ENCODE measurements around the gene KIRREL3. TPM values are rescaled to one million over a fixed set of nuclear protein-coding genes. Genes with fewer than 3 reads are reported as not detected.

The KIRREL3 gene
- total and polyA plus RNA-seq, 9 of the 15 experiments (the other 6 are each of a cell fraction or from before 2014, with no cell fraction given) = 0.04 to 0.10 TPM; not detected in 7

DNA sequence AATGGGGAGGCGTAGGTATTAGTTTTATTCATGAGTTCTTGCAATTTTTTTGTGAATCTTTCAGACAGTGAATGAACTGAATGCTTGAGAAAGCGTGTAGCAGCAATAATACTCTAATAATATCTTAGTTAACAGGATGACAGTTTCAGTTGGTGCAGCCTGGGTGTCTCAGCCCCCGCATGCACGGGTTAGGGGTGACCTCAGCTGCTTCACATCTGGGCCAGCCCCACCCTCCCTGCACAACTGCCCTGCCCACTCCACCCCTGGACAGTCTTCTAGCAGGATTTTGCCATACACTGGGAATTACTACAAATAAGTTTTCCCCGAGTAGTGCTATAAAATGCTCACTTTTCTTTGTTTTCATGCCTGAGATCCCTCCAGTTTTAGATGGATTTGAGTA, 561.9 kb downstream of the KIRREL3 start:
- TF ChIP-seq EGR1 (conservative IDR thresholded peaks at IDR 0.05) (peak; percentile 38), HDAC1 (IDR thresholded peaks at IDR 0.05) (no peak)
- no peaks in the 10 kb centered on the region for H3K9me1 ChIP-seq (ENCODE audit: control insufficient read depth, insufficient read depth, low read length)
- 2% methylated on average over 5 of the region's 5 CpGs for WGBS (ENCODE audit: insufficient coverage, low coverage, missing lambda C conversion rate)
- in situ Hi-C loops (cut with MboI) (no loop called here), intact Hi-C loops (cut with micrococcal nuclease) (no loop called here)
- no peak overlapping the region for H3K27ac ChIP-seq (ENCODE audit: extremely low read depth, low read depth, low read length)
- no peak overlapping the region for H3K4me3 ChIP-seq
- ChIA-PET CTCF (ENCODE audit: low intra/inter-chr PET ratio) (no interaction called here), POLR2A (no interaction called here)
- H3K9me3 ChIP-seq (replicated peaks; ENCODE audit: control insufficient read depth, insufficient read depth, low read depth, low read length) = no peaks in the 10 kb centered on the region
- BruUV-seq (replicated peaks) = no TSS peak
- no peaks in the 10 kb centered on the region for H3K36me3 ChIP-seq (ENCODE audit: control insufficient read depth, insufficient read depth, low read length)
- H4K20me1 ChIP-seq (replicated peaks; ENCODE audit: control insufficient read depth, insufficient read depth, low read length) = peaks cover 12% of the 10 kb centered on the region; the same call in 1 of the 2 replicates
- H3K79me2 ChIP-seq (ENCODE audit: control insufficient read depth, insufficient read depth, low read length) = no peaks in the 10 kb centered on the region
- DNase-seq (ENCODE audit: extremely low read depth in 1 of 4, low spot score in 3 of 4) (peak in 1 of 4 experiments; percentile 33), ATAC-seq (no peak), FAIRE-seq (no peak)
- no peak overlapping the region for H3K9ac ChIP-seq (ENCODE audit: insufficient read depth in 1 of 2, low read depth in 2 of 2, low read length in 2 of 2)
- no peak overlapping the region for H2AFZ ChIP-seq (ENCODE audit: low read depth, low read length)
- H3K27me3 ChIP-seq (ENCODE audit: control insufficient read depth in 2 of 2, insufficient read depth in 2 of 2, low read length in 2 of 2) = peaks cover 4 to 36% of the 10 kb centered on the region in 2 experiments; a peak in 4 of 5 replicates
- H3K4me1 ChIP-seq (replicated peaks in 1 of 2; ENCODE audit: control insufficient read depth in 2 of 2, insufficient read depth in 2 of 2, low read length in 2 of 2) = peaks cover 0 to 17% of the 10 kb centered on the region in 2 experiments; a peak in 4 of 5 replicates
- H3K4me2 ChIP-seq (ENCODE audit: insufficient read depth, low read length) = no peak overlapping the region

DNA sequence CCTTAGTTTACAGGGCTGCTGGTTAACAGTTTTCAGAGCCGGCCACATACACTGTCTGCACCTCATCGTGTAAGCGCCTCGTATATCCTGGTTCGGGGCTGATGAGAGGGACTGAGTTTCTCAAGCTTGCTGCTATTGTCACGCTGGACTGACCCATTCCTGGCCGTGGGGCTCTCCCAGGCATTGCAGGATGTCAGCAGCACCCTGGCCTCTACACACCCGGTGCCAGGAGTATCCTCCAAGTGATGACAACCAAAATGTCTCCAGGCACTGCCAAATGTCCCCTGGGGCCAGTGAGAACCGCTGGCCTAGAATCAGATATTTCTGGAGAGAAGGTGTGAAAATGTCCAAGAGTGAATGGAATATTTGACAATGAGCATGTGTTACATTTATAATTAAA, 562.3 kb downstream of the KIRREL3 start:
- 47% methylated on average over 9 of the region's 9 CpGs for WGBS (ENCODE audit: insufficient coverage, low coverage, missing lambda C conversion rate)
- peaks cover 0 to 17% of the 10 kb centered on the region in 2 experiments; a peak in 4 of 5 replicates for H3K4me1 ChIP-seq (replicated peaks in 1 of 2; ENCODE audit: control insufficient read depth in 2 of 2, insufficient read depth in 2 of 2, low read length in 2 of 2)
- no peak for TF ChIP-seq ZNF695 (CRISPR knock-in tag; IDR thresholded peaks at IDR 0.05)
- no peak for TF ChIP-seq HOXB6 (CRISPR knock-in tag; IDR thresholded peaks at IDR 0.05; ENCODE audit: borderline replicate concordance)
- TF ChIP-seq ZNF197 (CRISPR knock-in tag; IDR thresholded peaks at IDR 0.05; ENCODE audit: low read depth) = no peak
- no peak for TF ChIP-seq ASH1L (IDR thresholded peaks at IDR 0.05; ENCODE audit: borderline replicate concordance, low read depth, partially characterized antibody)
- no peak for TF ChIP-seq NCOA1 (IDR thresholded peaks at IDR 0.05; ENCODE audit: low read depth)
- H3K4me3 ChIP-seq = no peak overlapping the region
- FAIRE-seq = no peak
- H2AFZ ChIP-seq (ENCODE audit: low read depth, low read length) = no peak overlapping the region
- intact Hi-C loops (cut with micrococcal nuclease) = no loop called here
- in situ Hi-C loops (cut with MboI) = no loop called here
- BruUV-seq (replicated peaks) = no TSS peak
- DNase-seq (ENCODE audit: extremely low read depth in 1 of 4, low spot score in 3 of 4) = no peak
- no peak for ATAC-seq
- no peaks in the 10 kb centered on the region for H3K9me3 ChIP-seq (replicated peaks; ENCODE audit: control insufficient read depth, insufficient read depth, low read depth, low read length)
- no peak overlapping the region for H3K4me2 ChIP-seq (ENCODE audit: insufficient read depth, low read length)
- no peaks in the 10 kb centered on the region for H3K79me2 ChIP-seq (ENCODE audit: control insufficient read depth, insufficient read depth, low read length)
- no peak overlapping the region for H3K27ac ChIP-seq (ENCODE audit: extremely low read depth, low read depth, low read length)
- H3K36me3 ChIP-seq (ENCODE audit: control insufficient read depth, insufficient read depth, low read length) = no peaks in the 10 kb centered on the region
- ChIA-PET CTCF (ENCODE audit: low intra/inter-chr PET ratio) (no interaction called here), POLR2A (no interaction called here)
- peaks cover 4 to 35% of the 10 kb centered on the region in 2 experiments; a peak in 4 of 5 replicates for H3K27me3 ChIP-seq (ENCODE audit: control insufficient read depth in 2 of 2, insufficient read depth in 2 of 2, low read length in 2 of 2)
- no peak overlapping the region for H3K9ac ChIP-seq (ENCODE audit: insufficient read depth in 1 of 2, low read depth in 2 of 2, low read length in 2 of 2)
- H4K20me1 ChIP-seq (replicated peaks; ENCODE audit: control insufficient read depth, insufficient read depth, low read length) = peaks cover 12% of the 10 kb centered on the region; the same call in 1 of the 2 replicates
- no peaks in the 10 kb centered on the region for H3K9me1 ChIP-seq (ENCODE audit: control insufficient read depth, insufficient read depth, low read length)

Data from K562 (cell line).